NB4 (cell line): Measurements from ENCODE around the gene TSFM.

ENCODE experiments used
- CTCF ChIP-seq: IDR thresholded peaks from one replicate; pipeline ENCODE4 v1.5.1; 2012; ENCODE audit warnings: low read depth, low read length
- POLR2A ChIP-seq: IDR thresholded peaks from 2 replicates; pipeline ENCODE4 v1.6.1; 2011; ENCODE audit warnings: mild to moderate bottlenecking; ENCODE audit not compliant: insufficient read length; ENCODE audit errors: extremely low read depth

GRCh38 chr12:57739914-57740538, 42.6 kb upstream of the TSFM start:
- TF ChIP-seq POLR2A: no peak
- no peak for TF ChIP-seq CTCF
